Mononuclear cell (primary cell): ENCODE measurements around the gene TP53RK. TPM values are rescaled to one million over a fixed set of nuclear protein-coding genes. Genes with fewer than 3 reads are reported as not detected.

ENCODE experiments used
- H3K27me3 ChIP-seq: 2 replicates; pipeline ENCODE4 v1.6.0; 2011; ENCODE audit warnings: low read length, control low read depth; ENCODE audit not compliant: insufficient read depth
- H3K4me1 ChIP-seq: 2 replicates; pipeline ENCODE4 v1.5.1; 2011; ENCODE audit warnings: mild to moderate bottlenecking, low read length, control low read depth; ENCODE audit not compliant: insufficient read depth
- H3K4me3 ChIP-seq: 2 replicates; pipeline ENCODE4 v1.5.1; 2011; ENCODE audit warnings: mild to moderate bottlenecking, low read length, moderate library complexity
- H3K9me3 ChIP-seq: 2 replicates; pipeline ENCODE4 v1.5.1; 2011; ENCODE audit warnings: low read depth, mild to moderate bottlenecking, control low read depth, low read length
- total RNA-seq: library from RNA; depleted of rRNA; stranded (reverse); fragments of >200 nt; gene quantifications from one replicate; pipeline ENCODE4 v1.2.3, GENCODE V29; 2012

TP53RK gene
- 6.5 TPM for total RNA-seq

DNA sequence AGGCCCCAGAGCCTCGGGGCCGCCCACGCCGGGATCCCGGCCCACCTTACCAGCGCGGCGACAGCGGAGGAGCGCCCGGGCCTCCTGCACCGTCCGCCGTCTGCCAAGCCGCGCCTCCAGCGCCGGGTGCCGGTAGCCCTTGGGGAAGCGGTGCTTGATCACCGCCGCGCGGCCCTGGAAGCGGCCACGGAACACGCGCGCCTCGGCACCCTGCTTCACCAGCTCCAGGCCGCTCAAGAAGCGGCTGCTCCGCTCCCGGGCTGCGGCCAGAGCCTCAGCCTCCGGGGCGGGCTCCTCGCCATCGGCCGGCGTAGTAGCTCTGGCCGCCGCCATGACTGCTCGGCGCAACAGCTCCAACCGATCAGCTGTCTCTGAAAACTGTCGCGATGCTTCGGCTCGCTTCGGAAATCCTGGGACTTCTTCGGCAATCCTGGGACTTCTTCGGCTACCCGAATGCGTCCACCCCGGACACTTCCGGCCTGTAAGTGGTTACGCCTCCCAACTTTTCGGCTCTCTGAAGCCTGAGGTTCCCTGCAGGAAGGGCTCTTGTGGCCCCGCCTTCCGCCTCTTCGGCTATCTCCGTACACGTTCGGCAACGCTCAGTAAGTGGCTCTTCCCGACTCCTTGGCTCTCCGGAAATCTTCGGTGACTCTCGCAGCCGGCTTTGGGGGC lies at the start of gene TP53RK:
Gene TP53RK, minus strand, starts transcription at position 363 of the 672 bp plus-strand sequence. Its CDS starts 30 bp downstream, at position 333.
- no peaks in the 10 kb centered on the region for H3K27me3 ChIP-seq
- peak within 1 kb of the TSS; percentile 86 for H3K4me3 ChIP-seq
- H3K4me1 ChIP-seq: peaks cover 34% of the 10 kb centered on the region
- no peaks in the 10 kb centered on the region for H3K9me3 ChIP-seq

DNA sequence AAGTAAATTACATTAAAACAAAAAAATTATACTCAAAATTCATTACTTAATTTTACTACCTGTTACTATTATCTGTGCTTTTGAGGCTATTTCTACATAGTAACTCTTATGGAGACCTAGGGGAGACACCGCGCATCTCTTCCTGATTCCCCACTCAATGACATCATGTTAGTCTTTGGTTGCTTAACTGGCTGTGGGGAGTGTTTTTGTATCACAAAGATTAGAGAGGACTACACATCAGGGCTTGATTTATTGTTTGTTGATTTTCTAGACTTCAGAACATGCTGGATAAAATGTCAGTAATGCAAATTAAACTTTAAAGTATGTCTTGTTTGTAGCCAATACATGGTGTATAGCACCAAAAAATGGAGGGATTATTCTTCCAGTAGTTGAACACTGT lies 46.2 kb upstream of the TP53RK start:
- Histone ChIP-seq H3K4me1 (no peaks in the 10 kb centered on the region), H3K4me3 (no peak overlapping the region), H3K9me3 (no peaks in the 10 kb centered on the region), H3K27me3 (no peaks in the 10 kb centered on the region)

DNA sequence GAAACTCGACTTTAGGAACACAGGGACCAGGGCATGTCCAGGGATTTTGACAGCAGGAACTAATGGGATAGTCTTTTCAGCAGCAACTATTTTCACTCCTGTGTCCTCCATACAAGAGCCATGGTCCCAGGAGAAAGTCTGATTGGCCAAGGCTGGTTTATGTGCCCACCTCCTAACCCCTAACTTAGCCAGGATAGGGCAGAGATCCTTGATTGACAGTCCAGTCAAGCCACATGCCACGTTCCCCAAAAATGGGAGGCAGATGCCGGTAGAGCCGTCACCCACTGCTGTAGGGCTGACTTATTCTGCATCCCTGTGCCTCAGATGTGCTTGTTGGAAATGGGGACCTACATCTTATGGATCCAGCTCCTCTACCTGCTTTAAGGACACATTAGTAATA lies 42.5 kb upstream of the TP53RK start:
- Histone ChIP-seq H3K9me3 (no peaks in the 10 kb centered on the region), H3K4me3 (no peak overlapping the region), H3K4me1 (no peaks in the 10 kb centered on the region), H3K27me3 (no peaks in the 10 kb centered on the region)

DNA sequence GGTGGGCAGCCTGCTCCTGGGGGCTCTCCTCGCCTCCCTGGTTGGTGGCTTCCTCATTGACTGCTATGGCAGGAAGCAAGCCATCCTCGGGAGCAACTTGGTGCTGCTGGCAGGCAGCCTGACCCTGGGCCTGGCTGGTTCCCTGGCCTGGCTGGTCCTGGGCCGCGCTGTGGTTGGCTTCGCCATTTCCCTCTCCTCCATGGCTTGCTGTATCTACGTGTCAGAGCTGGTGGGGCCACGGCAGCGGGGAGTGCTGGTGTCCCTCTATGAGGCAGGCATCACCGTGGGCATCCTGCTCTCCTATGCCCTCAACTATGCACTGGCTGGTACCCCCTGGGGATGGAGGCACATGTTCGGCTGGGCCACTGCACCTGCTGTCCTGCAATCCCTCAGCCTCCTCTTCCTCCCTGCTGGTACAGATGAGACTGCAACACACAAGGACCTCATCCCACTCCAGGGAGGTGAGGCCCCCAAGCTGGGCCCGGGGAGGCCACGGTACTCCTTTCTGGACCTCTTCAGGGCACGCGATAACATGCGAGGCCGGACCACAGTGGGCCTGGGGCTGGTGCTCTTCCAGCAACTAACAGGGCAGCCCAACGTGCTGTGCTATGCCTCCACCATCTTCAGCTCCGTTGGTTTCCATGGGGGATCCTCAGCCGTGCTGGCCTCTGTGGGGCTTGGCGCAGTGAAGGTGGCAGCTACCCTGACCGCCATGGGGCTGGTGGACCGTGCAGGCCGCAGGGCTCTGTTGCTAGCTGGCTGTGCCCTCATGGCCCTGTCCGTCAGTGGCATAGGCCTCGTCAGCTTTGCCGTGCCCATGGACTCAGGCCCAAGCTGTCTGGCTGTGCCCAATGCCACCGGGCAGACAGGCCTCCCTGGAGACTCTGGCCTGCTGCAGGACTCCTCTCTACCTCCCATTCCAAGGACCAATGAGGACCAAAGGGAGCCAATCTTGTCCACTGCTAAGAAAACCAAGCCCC lies 36.2 kb upstream of the TP53RK start:
- Histone ChIP-seq H3K4me1 (no peaks in the 10 kb centered on the region), H3K9me3 (no peaks in the 10 kb centered on the region), H3K27me3 (no peaks in the 10 kb centered on the region), H3K4me3 (no peak overlapping the region)

DNA sequence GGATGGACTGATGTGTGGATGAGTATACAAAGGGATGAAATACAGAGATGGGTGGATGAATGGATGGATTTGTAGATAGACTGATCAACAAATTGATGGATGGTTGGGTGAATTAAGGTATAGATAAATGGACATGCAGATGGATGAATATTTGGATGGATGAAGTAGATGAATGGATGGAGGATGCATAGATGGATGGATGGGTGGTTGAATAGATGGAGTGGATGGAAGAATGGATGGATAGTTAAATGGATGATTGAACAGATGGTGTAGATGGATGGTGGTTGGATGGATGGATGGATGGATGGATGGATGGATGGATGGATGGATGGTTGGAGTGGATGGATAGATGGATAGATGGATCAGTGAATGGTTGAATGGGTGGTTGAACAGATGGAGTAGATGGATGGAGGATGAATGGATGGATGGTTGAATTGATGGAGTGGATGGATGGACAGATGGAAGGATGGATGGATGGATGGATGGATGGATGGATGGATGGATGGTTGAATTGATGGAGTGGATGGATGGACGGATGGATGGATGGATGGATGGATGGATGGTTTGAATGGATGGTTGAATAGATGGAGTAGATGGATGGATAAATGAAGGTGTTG lies 35.2 kb upstream of the TP53RK start:
- Histone ChIP-seq H3K9me3 (no peaks in the 10 kb centered on the region), H3K27me3 (no peaks in the 10 kb centered on the region), H3K4me1 (no peaks in the 10 kb centered on the region), H3K4me3 (no peak overlapping the region)

DNA sequence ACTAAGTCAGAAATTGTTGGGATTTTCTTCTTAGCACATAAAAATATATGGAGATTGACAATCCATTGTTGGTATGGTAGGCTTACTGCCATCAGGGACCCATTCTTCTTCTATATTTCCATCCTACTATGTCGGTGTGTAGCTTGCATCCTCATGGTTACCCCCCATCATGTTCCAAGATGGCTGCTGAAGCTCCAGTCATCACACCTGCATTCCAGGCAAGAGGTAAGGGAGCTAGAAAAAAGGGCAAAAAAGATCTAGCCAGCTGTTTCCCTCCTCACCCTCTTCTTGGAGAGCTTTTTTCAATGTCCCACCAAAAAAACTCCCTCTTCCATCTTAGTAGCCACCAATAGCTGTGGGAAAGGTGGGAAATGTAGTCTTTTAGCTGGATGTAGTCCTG lies 33.8 kb upstream of the TP53RK start:
- Histone ChIP-seq H3K9me3 (no peaks in the 10 kb centered on the region), H3K27me3 (no peaks in the 10 kb centered on the region), H3K4me1 (no peaks in the 10 kb centered on the region), H3K4me3 (no peak overlapping the region)

DNA sequence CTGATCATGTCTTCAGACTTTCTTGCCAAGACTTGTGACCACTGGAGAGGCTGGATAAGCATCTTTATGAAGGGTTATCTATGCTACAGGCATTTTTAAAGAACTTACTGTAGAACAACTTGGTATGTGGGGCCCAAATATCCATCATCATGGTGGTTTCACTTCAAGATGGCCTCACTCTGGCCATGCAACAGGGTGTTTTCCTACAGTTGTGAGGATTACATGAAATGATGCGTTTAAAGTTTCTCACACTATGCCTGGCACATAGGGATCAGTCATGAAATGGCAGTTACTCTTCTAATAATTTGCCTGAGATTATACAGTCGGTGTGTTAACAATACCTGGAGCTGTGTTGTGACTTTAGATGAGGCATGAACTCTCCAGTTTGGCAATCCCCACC lies 33.2 kb upstream of the TP53RK start:
- Histone ChIP-seq H3K4me1 (no peaks in the 10 kb centered on the region), H3K27me3 (no peaks in the 10 kb centered on the region), H3K4me3 (no peak overlapping the region), H3K9me3 (no peaks in the 10 kb centered on the region)

DNA sequence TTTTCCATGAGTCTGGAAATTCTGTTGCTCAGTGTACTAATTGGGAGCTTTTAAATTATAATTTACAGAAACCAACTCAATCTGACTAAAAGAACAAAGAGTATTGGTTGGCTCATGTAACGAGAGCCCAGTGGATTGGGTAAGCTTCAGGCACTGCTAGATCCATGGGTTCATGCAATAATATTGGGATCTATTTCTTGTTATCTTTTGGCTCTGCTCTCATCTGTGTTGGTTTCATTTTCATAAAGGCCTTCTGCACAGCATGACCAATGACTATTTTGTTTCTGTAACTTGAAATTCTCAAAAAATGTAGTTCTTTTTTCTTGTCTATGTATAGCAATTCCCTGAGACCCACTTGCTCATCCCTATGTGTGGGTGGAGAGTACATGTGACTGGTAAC lies 32.2 kb upstream of the TP53RK start:
- Histone ChIP-seq H3K4me1 (no peaks in the 10 kb centered on the region), H3K4me3 (no peak overlapping the region), H3K9me3 (no peaks in the 10 kb centered on the region), H3K27me3 (no peaks in the 10 kb centered on the region)

DNA sequence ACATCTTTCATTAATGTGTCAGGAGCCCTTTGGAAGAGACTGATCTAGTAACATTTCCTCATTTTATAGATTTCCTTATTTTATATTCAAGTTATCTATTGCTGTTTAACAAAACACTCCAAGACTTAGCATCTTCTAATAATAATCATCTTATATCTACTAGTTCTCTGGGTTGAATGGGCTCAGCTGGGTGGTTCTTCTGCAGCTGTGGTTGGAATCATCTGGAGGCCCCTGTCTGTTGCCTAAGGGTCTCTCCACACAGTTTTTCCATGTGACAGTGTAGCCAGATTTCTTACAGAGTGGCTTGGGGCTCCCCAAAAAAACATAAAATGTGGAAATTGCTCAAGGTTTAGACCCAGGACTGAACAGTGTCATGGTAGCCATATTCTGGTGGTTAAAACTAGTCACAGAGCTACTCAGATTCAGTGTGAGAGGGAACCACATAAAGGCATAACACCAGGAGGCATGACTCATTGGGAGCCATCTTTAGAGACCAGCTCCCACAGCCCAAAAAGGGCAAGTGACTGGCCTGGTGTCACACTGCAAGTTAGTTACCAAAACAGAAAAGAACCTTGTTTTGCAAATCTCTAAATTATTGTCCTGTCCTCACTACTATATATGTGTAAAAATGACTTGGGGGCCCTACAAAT lies 31.7 kb upstream of the TP53RK start:
- no peaks in the 10 kb centered on the region for H3K27me3 ChIP-seq

DNA sequence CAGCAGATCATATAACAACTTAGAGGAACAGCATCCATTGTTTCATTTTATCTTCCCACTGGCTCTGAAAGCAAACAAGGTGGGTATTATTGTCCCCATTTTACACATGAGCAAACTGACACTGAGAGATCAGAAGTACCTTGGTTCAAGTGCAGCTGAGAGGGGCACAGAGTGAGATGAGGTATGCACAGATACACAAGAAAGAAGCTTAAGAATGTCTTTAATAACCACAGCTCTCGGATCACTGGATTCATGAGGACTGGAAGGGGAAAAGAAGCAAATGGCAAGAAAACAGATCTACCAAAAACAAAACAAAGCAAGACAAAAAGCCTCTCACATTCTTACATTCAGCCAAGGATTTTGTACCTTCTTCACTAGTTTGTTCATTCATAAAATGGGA lies 30.8 kb upstream of the TP53RK start:
- Histone ChIP-seq H3K4me1 (no peaks in the 10 kb centered on the region), H3K9me3 (no peaks in the 10 kb centered on the region), H3K4me3 (no peak overlapping the region), H3K27me3 (no peaks in the 10 kb centered on the region)

More for the DNA sequence above, 31.7 kb upstream of the TP53RK start:
- Histone ChIP-seq H3K4me1 (no peaks in the 10 kb centered on the region), H3K9me3 (no peaks in the 10 kb centered on the region), H3K4me3 (no peak overlapping the region)

DNA sequence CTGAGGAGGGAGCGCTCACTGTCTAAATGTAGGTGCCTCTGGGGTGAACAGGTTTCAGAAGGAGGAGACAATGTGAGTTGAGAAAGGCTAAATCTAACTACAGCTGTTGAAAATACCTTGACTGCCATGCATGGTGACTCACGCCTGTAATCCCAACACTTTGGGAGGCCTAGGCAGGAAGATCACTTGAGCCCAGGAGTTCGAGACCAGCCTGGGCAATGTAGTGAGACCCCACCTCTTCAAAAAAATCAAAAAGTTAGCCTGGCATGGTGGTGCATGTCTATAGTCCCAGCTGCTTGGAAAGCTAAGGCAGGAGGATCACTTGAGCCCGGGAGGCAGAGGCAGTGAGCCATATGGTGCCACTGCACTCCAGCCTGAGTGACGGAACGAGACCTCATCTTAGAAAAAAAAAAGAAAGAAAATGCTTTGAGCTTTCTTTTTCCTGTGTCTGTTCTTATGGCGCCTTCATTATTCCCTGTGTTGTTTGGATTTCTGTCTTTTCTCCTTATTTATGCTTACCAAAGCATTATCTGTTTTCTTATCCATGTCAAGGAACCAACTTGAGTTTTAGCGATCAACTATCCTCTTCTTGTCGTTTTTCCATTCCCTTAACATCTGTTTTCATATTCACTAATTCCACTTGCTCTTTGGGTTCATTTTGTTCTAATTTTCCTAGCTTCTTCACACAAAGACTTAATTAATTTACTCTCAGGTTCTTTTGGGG lies 28.7 kb upstream of the TP53RK start:
- Histone ChIP-seq H3K9me3 (no peaks in the 10 kb centered on the region), H3K4me3 (no peak overlapping the region), H3K4me1 (no peaks in the 10 kb centered on the region), H3K27me3 (no peaks in the 10 kb centered on the region)

DNA sequence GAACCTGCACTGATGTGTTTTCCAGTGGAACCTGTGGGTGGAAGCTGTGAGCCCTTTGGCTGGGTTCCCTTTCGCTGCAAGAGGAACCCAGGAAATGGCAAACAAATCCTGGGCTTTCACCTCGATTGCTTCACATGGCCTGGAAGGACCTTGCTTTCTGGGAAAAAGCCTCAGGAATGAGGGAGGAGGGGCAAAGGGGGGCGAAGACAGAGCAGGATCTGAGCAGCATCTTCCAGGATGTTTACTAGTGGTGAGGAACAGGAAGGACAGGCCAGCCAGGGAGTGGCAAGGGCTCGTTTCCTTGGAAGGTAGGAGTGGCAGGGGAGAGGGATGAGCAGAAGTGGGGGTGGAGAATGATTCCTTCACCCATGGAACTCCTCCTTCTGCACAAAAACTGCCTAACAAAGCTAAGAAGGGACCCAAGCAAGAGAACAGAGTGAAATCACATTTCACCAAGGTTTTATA lies 26.1 kb upstream of the TP53RK start:
- H3K4me1 ChIP-seq: no peaks in the 10 kb centered on the region

DNA sequence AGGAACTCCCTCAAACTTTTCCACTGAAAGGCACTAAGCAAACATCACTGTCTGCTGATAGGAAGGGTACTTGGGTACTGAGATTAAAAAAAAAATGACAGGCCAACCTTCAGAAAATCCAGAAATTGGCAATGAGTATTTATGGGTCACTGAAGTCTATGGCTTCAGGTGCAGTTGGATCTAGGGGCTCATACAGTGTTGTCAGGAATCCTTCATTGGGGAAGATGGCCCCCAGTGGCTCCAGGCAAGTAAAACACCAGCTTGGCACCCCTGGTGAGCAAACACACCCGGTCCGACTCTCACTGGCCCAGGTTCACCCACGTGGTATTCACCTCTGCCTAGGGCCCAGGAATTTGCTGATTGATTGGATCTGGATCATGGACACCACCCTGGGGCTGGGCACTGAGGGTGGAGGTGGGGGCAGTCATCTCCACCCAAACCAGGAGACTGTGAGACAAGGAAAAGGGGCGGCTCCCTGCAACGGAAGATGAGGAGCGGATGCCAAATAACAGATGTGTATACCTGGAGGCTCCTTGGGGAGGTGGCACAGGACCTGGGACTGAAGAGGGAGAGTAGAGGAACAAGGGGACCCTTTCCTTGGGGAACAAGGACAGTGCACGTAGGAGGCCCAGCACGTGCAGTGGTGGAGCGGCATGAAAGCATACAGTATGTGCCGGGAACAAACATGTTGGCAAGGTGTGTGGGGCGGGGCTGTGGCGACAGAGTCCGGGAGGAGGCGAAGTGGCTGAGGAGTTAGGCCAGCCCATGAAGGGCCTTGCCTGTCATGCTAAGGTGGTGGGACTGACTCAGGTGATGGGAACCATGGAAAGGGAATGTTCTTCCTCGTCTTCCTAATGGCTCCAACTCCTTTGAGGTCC lies 25.0 kb upstream of the TP53RK start:
- H3K9me3 ChIP-seq: no peaks in the 10 kb centered on the region
- no peak overlapping the region for H3K4me3 ChIP-seq
- H3K4me1 ChIP-seq: no peaks in the 10 kb centered on the region
- H3K27me3 ChIP-seq: peaks cover 5% of the 10 kb centered on the region

More for the DNA sequence above, 26.1 kb upstream of the TP53RK start:
- no peaks in the 10 kb centered on the region for H3K9me3 ChIP-seq
- no peak overlapping the region for H3K4me3 ChIP-seq
- no peaks in the 10 kb centered on the region for H3K27me3 ChIP-seq
